Measurements from ENCODE around the gene PRRC2B. TPM values are rescaled to one million over a fixed set of nuclear protein-coding genes. Genes with fewer than 3 reads are reported as not detected.

Gene PRRC2B
- total and polyA plus RNA-seq, 2 of the 13 experiments (the other 11 are each of a cell fraction or from before 2014, with no cell fraction given) = 20.8 to 37.4 TPM

GRCh38 chr9:131529597-131530545 lies 136.0 kb downstream of the PRRC2B start (continued):
- TF ChIP-seq HMGXB4 (CRISPR knock-in tag; IDR thresholded peaks at IDR 0.05; ENCODE audit: borderline replicate concordance in 1 of 2, low read depth in 1 of 2) = peak in 1 of 2 experiments; percentile 67; a peak in 1 of 4 replicates
- no peak for TF ChIP-seq ARID3A (IDR thresholded peaks at IDR 0.05; ENCODE audit: low read depth, low read length)
- no peak for TF ChIP-seq ZNF644 (CRISPR knock-in tag; IDR thresholded peaks at IDR 0.05; ENCODE audit: low read depth)
- no peak; the same call in 1 of the 2 replicates for TF ChIP-seq ZNF34 (CRISPR knock-in tag; IDR thresholded peaks at IDR 0.05; ENCODE audit: borderline replicate concordance)
- TF ChIP-seq ZFP82 (CRISPR knock-in tag; IDR thresholded peaks at IDR 0.05; ENCODE audit: borderline replicate concordance) = no peak
- no peak for TF ChIP-seq GFI1 (CRISPR knock-in tag; IDR thresholded peaks at IDR 0.05; ENCODE audit: borderline replicate concordance)
- TF ChIP-seq FOXO4 (CRISPR knock-in tag; conservative IDR thresholded peaks at IDR 0.05) = no peak
- TF ChIP-seq ELF3 (CRISPR knock-in tag; IDR thresholded peaks at IDR 0.05) = no peak
- TF ChIP-seq JUNB (CRISPR knock-in tag; IDR thresholded peaks at IDR 0.05; ENCODE audit: borderline replicate concordance) = no peak
- no peak for TF ChIP-seq RFX1 (IDR thresholded peaks at IDR 0.05)
- TF ChIP-seq FOXO1 (CRISPR knock-in tag; IDR thresholded peaks at IDR 0.05) = no peak
- no peak for TF ChIP-seq ZNF720 (CRISPR knock-in tag; IDR thresholded peaks at IDR 0.05)
- no peak for TF ChIP-seq ZNF138 (CRISPR knock-in tag; IDR thresholded peaks at IDR 0.05; ENCODE audit: low read depth)
- no peak for TF ChIP-seq RCOR2 (CRISPR knock-in tag; IDR thresholded peaks at IDR 0.05)
- TF ChIP-seq RAD21 (CRISPR knock-in tag; IDR thresholded peaks at IDR 0.05) = no peak
- TF ChIP-seq ESRRA (CRISPR knock-in tag; IDR thresholded peaks at IDR 0.05; ENCODE audit: low read depth) = no peak
- TF ChIP-seq SMARCE1 (IDR thresholded peaks at IDR 0.05; ENCODE audit: borderline replicate concordance) = no peak
- TF ChIP-seq REPIN1 (CRISPR knock-in tag; IDR thresholded peaks at IDR 0.05; ENCODE audit: borderline replicate concordance, low read depth) = no peak
- no peak for TF ChIP-seq ZNF326 (CRISPR knock-in tag; IDR thresholded peaks at IDR 0.05; ENCODE audit: borderline replicate concordance)
- peak; percentile 81 for TF ChIP-seq HNF4G (IDR thresholded peaks at IDR 0.05; ENCODE audit: borderline replicate concordance, low read depth, low read length)
- TF ChIP-seq HNF4G (CRISPR knock-in tag; IDR thresholded peaks at IDR 0.05; ENCODE audit: borderline replicate concordance, low read depth) = no peak
- no peak for TF ChIP-seq ZNF446 (CRISPR knock-in tag; IDR thresholded peaks at IDR 0.05)
- TF ChIP-seq ZBTB33 (CRISPR knock-in tag; IDR thresholded peaks at IDR 0.05) = no peak
